Eye (tissue), 1 donor: Measurements from ENCODE around the gene FAM114A1.

Experiments used
- DNase-seq: peaks from one replicate; pipeline ENCODE4 v3.0.0-alpha.2; 2015

FAM114A1 gene

DNA sequence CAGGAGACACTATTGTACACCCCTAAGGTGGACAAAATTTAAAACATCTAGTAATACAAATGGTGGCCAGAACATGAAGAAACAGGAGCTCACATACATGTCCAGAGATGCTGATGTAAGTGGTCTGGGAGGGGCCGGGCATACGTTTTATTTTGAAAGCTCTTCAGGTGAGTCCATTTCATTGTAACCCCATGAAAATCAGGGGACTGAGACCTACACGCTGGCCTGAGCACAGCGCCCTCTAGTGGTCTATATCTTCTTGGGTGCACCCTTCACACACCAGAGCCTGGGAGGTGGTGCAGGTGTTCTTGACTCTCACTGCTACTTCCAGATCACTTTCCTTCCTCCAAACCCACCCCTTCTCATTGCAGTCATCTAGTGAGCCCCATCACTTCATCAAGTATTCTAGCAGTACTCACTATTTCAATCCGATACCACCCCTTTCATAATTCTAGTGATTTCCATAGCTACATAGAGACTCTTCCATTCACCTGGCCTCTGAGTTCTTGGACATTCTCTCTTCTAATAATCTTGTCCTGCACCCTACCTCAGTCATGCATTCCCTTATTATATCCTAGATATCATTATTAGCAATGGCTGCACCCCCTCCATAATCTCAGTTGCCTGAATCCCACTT is 6.7 kb upstream of the FAM114A1 start:
- DNase-seq, result peak; percentile 19

DNA sequence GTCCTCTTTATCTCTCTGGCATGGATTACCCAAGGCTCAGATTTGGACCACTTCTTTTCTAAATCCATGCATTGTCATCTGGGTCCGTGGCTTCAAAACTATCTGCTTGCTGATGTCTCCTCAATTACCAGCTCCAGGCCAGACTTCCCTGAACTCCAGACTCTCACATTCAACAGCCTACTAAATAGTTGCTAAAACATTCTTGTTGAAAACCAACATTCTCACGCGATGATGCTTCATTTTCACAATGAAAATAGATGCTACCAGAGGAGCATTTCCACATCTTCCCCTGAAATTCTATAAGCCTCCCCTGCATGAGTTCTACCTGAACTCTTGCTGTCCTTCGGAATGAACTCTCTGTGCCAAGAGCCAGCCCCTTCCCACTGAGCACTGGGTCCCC is 5.8 kb upstream of the FAM114A1 start:
- DNase-seq, result no peak

DNA sequence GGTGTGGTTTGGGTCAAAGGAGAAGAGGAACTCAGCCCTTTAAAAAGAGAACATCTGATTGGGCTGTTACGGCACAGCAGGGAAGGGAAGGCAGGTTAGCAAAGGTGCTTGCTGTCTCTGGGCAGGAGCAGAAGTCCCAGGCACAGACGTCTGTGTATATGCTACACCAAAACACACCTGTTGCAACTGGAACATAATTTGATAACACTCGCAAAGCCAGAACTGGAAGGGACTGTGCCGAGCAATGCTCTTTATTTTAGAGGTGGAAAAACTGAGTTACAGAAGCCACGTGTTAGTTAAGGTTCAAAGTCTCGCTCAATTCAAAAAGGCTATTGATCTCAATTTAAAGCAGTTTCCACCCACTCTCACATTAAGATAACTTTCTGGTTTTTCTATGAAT is 2.2 kb upstream of the FAM114A1 start:
- no peak for DNase-seq

DNA sequence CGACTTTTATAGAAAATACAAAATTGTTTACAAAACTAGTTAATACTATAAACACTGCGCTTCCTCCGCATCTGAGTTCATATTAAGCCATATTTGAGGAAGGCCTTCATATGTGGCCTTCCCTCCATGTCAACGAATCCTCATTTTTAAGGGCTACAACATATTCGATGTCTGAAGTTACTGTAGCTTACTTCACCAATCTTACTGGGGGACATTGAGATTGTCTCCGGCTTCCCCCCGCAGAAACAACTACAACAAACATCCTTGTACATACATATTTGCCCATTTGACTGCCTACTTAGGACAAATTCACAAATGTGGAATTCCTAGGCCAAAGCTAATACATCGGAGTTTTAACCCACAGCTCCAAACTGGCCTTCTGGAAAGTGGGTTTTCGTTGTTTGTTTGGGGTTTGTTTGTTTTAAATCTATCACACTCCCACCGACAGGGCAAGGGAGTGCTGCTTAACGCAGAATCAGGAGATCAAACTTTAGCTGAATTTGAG is 581 bp upstream of the FAM114A1 start:
- no peak for DNase-seq

DNA sequence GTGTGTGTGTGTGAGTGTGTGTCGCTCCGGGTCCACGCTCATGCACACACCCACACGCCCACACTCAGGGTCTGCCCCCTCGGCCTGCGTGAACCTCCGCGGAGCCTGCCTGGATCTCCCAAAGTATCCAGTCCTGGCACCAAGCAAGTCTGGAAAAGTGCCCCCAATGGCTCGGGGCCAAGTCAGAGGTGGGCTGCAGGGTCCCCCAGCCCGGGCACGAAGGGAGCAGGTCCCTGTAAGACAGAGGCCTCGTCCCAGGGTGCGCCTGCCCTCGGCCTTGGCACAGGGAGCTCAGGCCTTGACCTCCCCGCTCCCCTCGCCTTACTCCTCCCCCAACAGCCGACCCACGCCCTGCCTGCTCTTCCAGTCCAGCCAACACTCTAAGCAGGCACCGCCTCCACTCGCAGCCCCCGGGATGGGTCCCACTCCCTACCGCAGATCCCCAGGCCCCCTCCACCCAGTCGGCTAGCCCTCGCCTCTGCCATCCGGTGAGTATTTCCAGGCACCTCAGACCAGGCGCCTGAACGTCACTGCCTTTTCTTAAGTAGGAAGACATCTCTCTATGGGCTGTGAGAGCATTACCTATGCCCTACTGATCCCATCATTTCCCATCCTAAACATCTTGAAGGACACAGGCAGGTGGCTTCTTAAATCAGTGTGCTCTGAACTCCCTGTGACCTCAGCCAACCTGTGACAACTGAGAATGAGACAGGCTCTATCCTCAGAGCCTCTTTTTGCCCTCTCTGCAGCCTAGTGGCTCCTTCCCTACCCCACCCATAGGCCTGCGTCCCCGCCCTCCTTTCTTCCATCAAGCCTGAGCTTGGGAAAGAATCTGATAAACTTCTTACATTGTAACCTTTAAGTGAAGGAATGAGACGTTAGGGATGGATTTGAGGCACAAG is 704 bp downstream of the FAM114A1 start:
- DNase-seq, result peak; percentile 70

DNA sequence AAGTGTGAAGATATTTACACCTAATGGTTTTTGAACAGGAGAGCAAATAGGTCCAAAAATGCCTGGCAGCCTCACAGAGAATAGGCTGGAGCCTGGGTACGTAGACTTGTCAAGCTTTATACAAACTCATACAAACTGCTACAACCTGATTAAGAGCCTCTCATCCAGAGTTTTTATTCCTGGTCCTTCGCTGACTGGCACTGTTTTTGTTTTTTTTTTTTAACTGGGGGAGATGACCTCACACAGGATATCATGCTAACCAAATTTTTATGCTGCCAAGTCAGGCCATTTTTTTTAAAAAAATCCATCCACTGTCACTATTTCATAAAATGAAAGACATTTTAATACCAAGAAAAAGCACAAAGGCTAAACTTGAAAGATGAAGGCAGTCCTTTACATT is 1.9 kb downstream of the FAM114A1 start:
- DNase-seq, result no peak

DNA sequence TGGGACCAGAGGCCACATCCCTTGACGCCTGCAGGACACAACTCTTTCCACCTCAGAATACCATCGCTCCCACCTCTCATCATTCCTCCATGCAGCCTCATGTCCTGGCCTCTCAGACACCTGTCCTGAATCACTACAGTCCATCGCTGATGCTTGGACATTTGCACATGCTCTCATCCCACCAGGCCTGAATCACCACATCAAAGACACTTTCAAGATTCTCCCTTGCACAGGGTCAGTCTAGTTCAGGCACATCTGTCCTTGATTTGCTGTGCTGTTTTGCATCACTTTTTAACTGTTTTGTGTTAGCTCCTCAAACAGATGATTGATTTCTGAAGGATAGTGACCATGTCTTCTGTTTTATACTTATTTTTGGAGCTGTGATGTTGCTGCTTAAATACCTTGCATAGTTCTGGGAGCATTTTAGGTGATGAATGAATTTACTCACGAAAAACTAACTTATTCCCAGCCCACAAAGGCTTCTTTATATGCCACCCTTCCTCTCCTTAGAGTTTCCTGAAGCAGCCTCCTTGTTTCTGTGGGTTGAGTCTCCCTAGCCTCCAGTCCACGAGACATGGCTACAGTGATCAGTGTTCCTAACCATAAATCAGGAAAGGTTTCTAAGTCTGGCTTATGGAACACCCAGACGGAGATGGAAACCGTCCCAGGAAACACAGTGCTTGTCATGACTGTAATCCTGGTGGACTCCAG is 2.6 kb downstream of the FAM114A1 start:
- DNase-seq, result no peak

DNA sequence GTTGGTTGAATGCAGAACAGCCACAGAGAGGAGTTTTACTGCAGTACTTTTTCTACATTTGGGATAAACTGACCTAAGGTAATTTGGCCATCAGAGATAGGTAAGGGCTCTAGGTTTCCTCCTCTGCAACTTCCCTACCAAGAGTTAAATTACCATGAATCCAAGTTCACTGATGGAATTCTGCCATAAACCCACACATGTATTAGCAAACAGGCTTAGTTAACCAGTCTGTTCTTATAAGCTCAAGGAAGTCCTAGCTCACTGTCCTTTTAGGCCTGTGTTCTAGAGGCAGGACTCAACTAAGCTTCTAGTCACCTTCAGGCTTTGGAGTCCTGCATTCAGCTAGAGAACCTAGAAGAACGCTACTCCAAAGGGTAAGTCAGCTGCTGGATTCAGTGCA is 4.0 kb downstream of the FAM114A1 start:
- no peak for DNase-seq

DNA sequence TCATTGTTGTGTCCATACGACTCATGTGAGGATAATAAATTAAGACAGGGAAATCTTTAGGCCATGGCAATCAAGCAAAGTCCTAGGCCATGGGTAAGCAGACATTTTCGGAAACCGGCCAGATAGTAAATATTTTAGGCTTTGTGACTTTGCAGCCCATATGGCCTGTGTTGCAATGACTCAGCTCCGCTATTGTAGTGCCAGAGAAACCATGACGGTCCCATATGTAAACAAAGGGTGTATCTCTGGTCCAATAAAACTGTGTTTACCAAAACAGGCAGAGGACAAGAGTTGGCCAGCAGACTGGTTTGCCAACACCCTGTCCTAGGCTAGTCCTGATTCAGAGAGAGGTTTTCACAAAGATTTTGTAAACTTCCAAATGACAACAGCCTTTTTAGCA is 5.0 kb downstream of the FAM114A1 start:
- no peak for DNase-seq

DNA sequence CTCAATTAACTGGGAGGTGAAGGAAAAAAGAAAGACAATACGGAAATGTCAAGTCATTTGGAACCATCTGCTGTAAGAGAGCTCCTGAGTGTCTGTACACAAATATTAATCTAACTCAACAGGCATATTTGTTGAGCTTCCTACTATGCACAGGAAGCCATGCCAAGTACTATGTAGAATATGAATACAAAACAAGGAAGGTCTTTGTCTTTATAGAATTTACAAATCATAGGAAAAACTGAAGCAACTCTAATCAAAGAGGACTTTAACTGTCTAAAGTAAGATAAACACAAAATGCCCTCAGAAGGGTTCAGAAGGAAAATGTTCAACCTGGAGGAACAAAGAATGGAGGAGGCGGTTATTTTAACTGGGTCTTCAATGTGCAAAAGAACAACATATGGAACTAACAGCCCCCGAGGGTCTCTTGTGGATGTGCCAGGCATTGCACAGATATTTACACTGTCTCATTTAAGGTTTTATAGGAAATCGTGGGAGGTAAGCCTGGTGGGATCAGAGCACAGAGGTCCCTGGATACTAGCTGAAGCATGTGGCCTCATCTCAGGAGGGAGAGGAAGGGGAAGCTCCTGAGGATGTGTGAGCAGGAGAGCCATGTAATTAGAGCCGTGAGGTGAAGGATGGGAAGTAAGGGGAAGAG is 5.8 kb downstream of the FAM114A1 start:
- no peak for DNase-seq

DNA sequence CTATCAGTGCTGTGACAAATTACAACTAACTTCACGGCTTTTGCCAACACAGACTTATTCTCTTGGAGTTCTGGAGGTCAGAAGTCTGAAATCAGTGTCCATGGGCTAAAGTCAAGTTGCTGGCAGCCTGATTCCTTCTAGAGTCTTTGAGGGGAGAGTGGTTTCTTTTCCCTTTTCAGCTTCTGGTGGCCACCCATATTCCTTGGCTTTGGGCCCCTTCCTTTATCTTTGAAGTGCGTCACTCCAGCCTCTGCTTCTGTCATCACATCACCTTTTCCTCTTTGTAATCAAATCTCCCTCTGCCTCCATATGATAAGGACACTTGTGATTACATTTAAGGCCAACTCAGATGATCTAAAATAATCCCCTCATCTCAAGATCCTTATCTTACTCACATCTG is 9.0 kb downstream of the FAM114A1 start:
- DNase-seq, result no peak

DNA sequence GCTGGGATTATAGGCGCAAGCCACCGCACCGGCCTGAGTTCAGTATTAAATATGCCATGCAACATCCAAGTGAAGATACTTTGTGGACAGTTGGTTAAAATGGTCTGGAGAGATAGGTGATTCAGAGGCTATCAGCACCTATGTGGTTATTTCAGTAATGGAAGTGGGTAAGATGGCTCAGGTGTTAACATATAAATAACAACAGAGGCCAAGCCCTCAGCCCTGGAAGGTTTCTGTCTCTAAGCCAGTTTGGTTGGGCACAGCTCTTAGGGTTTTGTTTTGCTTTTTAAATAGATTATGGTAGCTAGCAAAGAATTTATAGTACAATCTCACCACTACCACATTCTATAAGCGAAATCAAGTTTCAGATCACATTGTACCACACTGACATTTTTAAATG is 16.6 kb downstream of the FAM114A1 start:
- no peak for DNase-seq

DNA sequence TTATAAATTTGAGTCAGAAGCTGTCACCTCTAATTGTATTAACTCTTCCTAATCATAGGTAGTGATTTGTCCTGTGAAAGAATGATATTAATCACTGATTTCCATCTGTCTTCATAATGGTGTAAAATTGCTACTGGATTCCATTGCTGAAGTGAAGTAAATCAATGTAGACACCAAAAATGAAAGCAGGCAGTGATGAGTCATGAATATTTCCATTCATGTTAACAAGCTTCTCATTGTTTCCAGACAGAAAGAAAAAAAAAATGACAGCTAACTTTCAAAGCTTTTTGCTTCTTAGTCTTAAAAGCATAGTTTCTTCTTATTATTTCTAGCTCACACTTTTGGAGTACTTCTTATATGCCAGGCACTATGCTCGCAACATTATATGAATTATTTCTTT is 21.5 kb downstream of the FAM114A1 start:
- DNase-seq, result peak; percentile 65

DNA sequence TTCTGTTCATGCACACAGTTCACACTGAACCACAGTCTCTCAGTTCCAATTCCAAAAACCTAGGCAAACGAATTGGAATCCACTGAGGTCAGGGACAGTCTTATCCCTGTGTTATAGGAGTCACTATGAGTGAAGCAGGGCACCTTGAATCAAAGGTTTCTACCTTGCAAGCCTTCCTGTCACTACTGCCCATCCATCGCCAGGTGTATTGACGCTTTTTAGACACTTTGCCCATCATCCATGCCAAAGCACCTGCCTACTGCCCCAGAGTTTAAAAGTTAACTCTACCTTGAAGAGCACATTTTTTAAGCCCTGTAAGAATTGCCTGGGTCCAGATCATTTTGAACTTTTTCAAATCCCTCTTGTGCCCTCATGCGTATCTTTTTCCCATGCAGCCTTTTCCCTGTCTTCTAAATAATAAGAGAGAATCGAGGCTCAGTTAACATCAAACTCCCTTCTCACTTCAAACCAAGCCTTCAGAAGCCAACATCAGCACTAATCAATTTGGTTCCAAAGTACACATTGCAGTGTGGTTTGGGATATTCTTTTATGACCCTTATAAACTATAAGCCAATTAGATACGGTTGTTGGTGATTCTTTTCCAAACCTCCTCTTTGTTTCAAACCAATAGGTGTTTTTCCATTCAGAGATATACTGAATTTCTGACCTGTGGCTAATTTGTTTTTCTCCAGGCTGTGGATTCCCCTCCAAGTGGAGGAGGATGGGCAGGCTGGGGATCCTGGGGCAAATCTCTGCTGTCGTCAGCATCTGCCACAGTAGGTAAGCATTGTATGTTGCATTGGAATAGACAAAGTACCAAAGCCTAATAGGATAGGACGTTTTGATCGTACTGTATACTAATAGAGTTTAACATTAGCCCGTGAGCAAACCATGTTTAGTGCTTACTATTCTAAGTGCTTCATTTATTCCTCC is 23.7 kb downstream of the FAM114A1 start:
- DNase-seq, result no peak

DNA sequence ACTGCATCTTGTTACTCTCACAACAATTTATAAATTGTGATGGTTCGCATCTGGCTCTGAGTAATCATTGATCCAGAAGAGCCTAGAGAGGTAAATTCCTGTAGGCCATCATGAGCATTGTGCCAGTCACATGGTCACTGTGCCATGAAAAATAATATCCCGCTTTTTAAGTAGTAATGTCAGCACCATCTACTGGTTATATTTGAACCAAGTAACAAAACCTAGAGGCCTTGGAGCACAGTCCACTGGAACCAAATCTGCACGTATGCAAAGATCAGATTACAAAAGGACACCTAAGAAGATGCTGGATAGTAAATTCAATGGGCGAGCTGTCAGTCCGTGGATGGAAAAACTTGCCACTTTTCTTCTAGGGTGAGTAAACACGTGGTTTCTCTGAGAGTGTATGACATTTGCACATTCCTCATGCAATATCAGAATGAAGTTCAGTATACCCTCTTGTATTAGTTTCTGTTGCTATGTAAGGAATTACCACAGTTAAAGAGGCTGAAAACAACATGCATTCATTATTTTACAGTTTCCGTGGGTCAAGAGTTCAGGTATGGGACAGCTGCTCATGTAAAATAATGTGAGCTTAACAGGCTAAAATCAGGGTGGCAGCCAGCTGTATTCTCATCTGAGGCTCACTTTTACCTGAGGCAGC is 26.8 kb downstream of the FAM114A1 start:
- no peak for DNase-seq

DNA sequence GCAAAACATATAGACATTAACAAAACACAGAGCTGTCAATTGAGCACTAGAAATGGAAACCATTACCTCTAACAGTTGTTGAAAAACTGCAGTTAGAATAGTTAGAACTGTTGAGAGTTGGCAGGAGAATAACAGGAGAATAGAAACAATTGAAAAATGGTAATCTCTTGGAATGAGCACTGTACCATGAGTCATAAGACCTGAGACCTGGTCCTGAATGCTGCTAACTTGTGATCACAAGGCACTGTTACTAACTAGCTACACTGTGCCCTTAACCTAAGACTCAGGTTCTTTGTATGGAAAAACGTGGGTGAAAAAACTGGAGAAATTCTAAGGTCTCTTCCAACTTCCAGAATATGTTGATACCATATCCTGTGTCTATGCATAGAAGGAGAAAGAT is 29.3 kb downstream of the FAM114A1 start:
- no peak for DNase-seq

DNA sequence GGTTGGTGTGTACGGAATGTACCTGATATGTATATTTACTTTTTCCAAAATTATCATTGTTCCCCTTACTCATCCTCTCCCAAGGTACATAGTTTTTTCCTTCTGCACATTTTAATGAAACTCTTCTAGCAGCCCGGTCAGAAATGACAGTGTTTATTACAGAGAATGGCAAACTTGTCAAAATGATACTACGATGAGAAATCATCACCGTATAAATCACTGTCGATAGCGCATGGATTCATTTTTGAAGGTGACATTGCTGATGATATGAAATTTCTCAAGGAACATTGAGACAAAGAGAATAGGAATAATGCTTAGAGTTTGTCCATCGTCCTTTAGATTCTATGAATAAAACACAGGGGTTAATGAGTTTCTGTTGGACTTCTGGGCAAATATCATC is 30.6 kb downstream of the FAM114A1 start:
- no peak for DNase-seq

DNA sequence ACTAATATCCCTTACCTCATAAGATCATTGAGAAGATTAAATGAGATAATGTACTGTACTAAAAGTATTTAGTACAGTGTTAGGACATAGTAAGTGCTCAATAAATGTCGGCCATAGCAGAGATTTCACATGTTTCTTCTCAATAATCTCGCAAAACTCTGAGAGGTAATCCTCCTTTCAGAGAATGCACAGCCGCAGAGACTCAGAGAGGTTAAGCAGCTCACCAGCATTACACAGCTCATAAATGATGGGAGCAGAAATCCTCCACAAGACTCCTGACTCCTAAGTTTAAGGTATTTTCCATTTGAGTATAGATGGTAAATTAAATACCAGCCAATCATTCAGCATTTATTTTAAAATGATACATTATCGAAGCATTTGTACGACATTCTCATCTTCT is 34.6 kb downstream of the FAM114A1 start:
- no peak for DNase-seq

DNA sequence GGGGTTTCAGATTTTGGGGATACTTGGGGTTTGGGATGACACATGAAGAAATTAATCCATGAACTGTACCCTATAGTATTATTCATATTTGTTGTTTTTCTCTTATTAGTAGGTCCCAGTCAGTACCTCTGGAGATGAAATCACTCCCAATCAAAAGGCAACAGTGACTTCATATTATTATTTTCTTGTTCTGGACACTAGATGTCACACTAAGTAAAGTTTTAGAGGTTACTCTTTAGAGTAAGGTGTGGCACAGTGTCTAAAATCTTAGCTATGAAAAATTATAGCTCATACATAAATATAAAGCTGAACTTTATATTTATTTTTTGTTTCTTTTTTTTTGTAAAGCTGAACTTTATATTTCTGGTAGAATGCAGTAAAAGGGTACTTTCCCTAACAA is 35.1 kb downstream of the FAM114A1 start:
- DNase-seq, result peak; percentile 51

DNA sequence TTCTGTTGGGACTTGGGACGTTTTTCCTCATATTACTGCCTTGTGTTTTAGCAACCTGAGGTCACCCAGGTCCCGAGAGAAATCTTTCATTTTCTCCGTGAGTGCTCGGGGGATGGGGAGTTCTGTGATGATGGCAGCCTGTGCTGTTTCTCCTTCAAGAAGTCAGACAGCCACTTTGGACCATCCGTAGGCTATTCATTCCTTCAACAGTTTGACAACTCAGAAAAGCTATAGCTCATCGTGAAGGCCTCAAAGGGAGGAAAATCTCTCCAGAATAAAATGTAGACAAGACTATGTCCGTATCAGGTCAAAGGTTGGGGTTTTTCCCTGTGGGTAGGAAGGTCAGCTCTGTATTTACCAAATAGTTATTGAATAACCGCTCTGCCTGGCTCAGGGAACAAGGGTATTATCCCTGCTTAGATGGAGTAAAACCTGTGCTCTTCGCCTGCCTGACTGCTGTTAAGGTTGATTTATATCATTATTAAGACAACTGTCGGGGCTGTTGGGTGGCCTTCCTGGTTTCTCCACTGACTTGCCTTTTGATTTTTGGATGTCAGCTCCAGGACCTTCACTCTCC is 36.6 kb downstream of the FAM114A1 start:
- DNase-seq, result no peak

DNA sequence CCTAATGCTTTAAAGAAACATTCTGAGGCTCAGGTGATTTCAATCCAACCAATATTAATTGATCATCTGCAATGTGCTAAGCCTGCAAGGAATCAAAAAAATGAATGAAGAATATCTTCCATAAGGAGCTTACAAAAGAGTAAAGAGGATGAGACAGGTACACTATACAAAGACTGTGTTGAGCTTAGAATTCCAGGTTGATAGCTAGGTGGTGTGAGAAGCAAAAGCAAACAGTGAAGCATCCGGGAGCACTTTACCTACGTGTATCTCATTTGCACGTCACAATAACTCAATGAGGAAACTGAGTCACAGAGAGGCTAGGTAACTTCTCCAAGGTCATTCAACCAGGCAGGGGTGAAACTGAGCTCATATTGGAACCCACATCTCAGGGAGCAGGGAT is 37.1 kb downstream of the FAM114A1 start:
- no peak for DNase-seq
